ENCODE measurements around the gene PLD3.
"Not testable (repeated sequence)": the region's sequence is repeated elsewhere in the genome, so short reads cannot be mapped to it uniquely, and the experiment has no call there.

GRCh38 chr19:40370253-40370652 lies 21.8 kb downstream of the PLD3 start:
- not testable (repeated sequence) for TF ChIP-seq POLR2AphosphoS5 (IDR thresholded peaks at IDR 0.05; ENCODE audit: low read depth); CTCF (IDR thresholded peaks at IDR 0.05; ENCODE audit: insufficient read depth, low read length)

Measured in HL-60 (cell line).